A204.1 (cell line): ENCODE measurements around the gene EMP3.
A peak's percentile ranks its signal among the peaks of the same experiment; 100 is the strongest.

Experiments
- FAIRE-seq: peaks from 2 replicates; lab custom pipeline; 2012; peaks lifted over from hg19 to GRCh38; lab: Jason Lieb, UNC

The EMP3 gene

GRCh38 chr19:48318286-48318987, 6.9 kb upstream of the EMP3 start:
- no peak for FAIRE-seq

GRCh38 chr19:48319647-48320541, 5.5 kb upstream of the EMP3 start:
- FAIRE-seq = no peak

GRCh38 chr19:48321372-48321621, 4.1 kb upstream of the EMP3 start:
- peak; percentile 48 for FAIRE-seq

- peak; percentile 82 for FAIRE-seq
Measured at GRCh38 chr19:48321622-48322591, 3.4 kb upstream of the EMP3 start.

GRCh38 chr19:48329167-48329891, 4.0 kb downstream of the EMP3 start:
- no peak for FAIRE-seq

- FAIRE-seq = no peak
Measured at GRCh38 chr19:48330012-48330681, 4.8 kb downstream of the EMP3 start.

- no peak for FAIRE-seq
Measured at GRCh38 chr19:48332351-48332661, 7.0 kb downstream of the EMP3 start.

- FAIRE-seq = peak; percentile 96
Measured at GRCh38 chr19:48332662-48333466, 7.5 kb downstream of the EMP3 start.

- FAIRE-seq = no peak
Measured at GRCh38 chr19:48333467-48334384, 8.4 kb downstream of the EMP3 start.

GRCh38 chr19:48338253-48338755, 13.0 kb downstream of the EMP3 start:
- FAIRE-seq = no peak

GRCh38 chr19:48338802-48339503, 13.6 kb downstream of the EMP3 start:
- no peak for FAIRE-seq

GRCh38 chr19:48340995-48341394, 15.6 kb downstream of the EMP3 start:
- FAIRE-seq = no peak

- FAIRE-seq = no peak
Measured at GRCh38 chr19:48341515-48342413, 16.4 kb downstream of the EMP3 start.

GRCh38 chr19:48342414-48342738, 17.0 kb downstream of the EMP3 start:
- FAIRE-seq = no peak

GRCh38 chr19:48342841-48343540, 17.6 kb downstream of the EMP3 start:
- FAIRE-seq = no peak

- FAIRE-seq = no peak
Measured at GRCh38 chr19:48344892-48345291, 19.5 kb downstream of the EMP3 start.

- FAIRE-seq = no peak
Measured at GRCh38 chr19:48346191-48346590, 20.8 kb downstream of the EMP3 start.
